MCF 10A (cell line): ENCODE data around the gene INTS3. TPM values are rescaled to one million over a fixed set of nuclear protein-coding genes. Genes with fewer than 3 reads are reported as not detected.

ENCODE experiments used
- BruUV-seq: library from RNA; stranded (reverse); fragments of 400-500 nt; replicated peaks from 2 replicates; lab custom pipeline; 2021; lab: Mats Ljungman, UMichigan
- CTCF ChIA-PET: fragments of 300-600 bp; sonication (Branson Sonifier 250); formaldehyde crosslinking; extraction: SDS; loops from one replicate; lab custom pipeline; 2021; ENCODE audit warnings: antibody characterized with exemption, inconsistent platforms; lab: Yijun Ruan, JAX
- POLR2A ChIA-PET: fragments of 300-600, 350-650 bp; sonication (Branson Sonifier 250); formaldehyde crosslinking; extraction: SDS; loops from one replicate; lab custom pipeline; 2020; ENCODE audit warnings: antibody characterized with exemption, inconsistent platforms; lab: Yijun Ruan, JAX
- DNase-seq: peaks from one replicate; pipeline ENCODE4 v3.0.0-alpha.2; 2018; ENCODE audit not compliant: unreplicated experiment
- H3K27ac Mint-ChIP-seq: one replicate; pipeline ENCODE4 v1.8.0; 2022; ENCODE audit warnings: mild to moderate bottlenecking, low read depth, mixed read lengths; ENCODE audit not compliant: unreplicated experiment
- H3K27me3 Mint-ChIP-seq: one replicate; pipeline ENCODE4 v1.8.0; 2022; ENCODE audit warnings: mixed read lengths; ENCODE audit not compliant: insufficient read depth, unreplicated experiment
- H3K36me3 Mint-ChIP-seq: one replicate; pipeline ENCODE4 v1.8.0; 2022; ENCODE audit warnings: mild to moderate bottlenecking, moderate library complexity, mixed read lengths; ENCODE audit not compliant: insufficient read depth, unreplicated experiment
- H3K4me1 Mint-ChIP-seq: one replicate; pipeline ENCODE4 v1.8.0; 2022; ENCODE audit warnings: mixed read lengths; ENCODE audit not compliant: insufficient read depth, unreplicated experiment
- H3K4me3 Mint-ChIP-seq: one replicate; pipeline ENCODE4 v1.8.0; 2022; ENCODE audit warnings: mild to moderate bottlenecking, moderate library complexity, mixed read lengths; ENCODE audit not compliant: unreplicated experiment
- H3K9me3 Mint-ChIP-seq: one replicate; pipeline ENCODE4 v1.8.0; 2022; ENCODE audit warnings: mixed read lengths; ENCODE audit not compliant: unreplicated experiment
- CTCF ChIP-seq: fragments of 200-600 bp; IDR thresholded peaks from one replicate; pipeline ENCODE4 v1.8.0; 2022; ENCODE audit warnings: antibody characterized with exemption, mild to moderate bottlenecking; ENCODE audit not compliant: unreplicated experiment
- intact Hi-C: fragments of 100-400 bp; cut with micrococcal nuclease; formaldehyde crosslinking; loops from 2 replicates; pipeline ENCODE4 v1.14.1; 2022
- total RNA-seq: library from RNA; stranded (reverse); gene quantifications from 2 replicates; pipeline ENCODE4 v1.2.3, GENCODE V29; 2022

INTS3 gene
- total RNA-seq, 1 experiment from 2014 or later: 68.7 TPM

GRCh38 chr1:153783233-153784190 is 55.7 kb downstream of the INTS3 start:
- TSS peak; percentile 96 for BruUV-seq
- Mint-ChIP-seq H3K27me3 (peaks cover 13% of the 10 kb centered on the region), H3K9me3 (no peaks in the 10 kb centered on the region), H3K27ac (peak overlapping the region; percentile 84), H3K4me1 (peaks cover 4% of the 10 kb centered on the region), H3K4me3 (peak overlapping the region; percentile 94), H3K36me3 (peaks cover 12% of the 10 kb centered on the region)
- peak; percentile 92 for DNase-seq
- CTCF ChIA-PET: interaction anchor here (0.6 to 2.2 kb wide), 6 partner anchors 10 to 486 kb away, joined by 3 to 7 read pairs (median 3); partner anchors contain the start of genes DENND4B and RAB13
- POLR2A ChIA-PET: interaction anchor here (0.6 to 6.1 kb wide), 33 partner anchors 8 to 1464 kb away, joined by 3 to 37 read pairs (median 4); partner anchors contain the start of genes CREB3L4, DENND4B, GATAD2B and JTB
- intact Hi-C loops: no loop called here
- TF ChIP-seq CTCF: no peak

- H3K36me3 Mint-ChIP-seq: peaks cover 6% of the 10 kb centered on the region
- H3K9me3 Mint-ChIP-seq: no peaks in the 10 kb centered on the region
- no TSS peak for BruUV-seq
- POLR2A ChIA-PET: interaction anchor here (1.4 to 2.0 kb wide), 4 partner anchors 19 to 181 kb away, joined by 4 to 7 read pairs (median 4); partner anchors contain the start of genes CREB3L4, DENND4B and SLC39A1
- H3K4me3 Mint-ChIP-seq: no peak overlapping the region
- CTCF ChIA-PET: interaction anchor here (1.3 to 2.0 kb wide), 2 partner anchors 10 to 35 kb away, joined by 4 to 11 read pairs; no protein-coding TSS in a partner anchor
- H3K4me1 Mint-ChIP-seq: peaks cover 17% of the 10 kb centered on the region
- no peak overlapping the region for H3K27ac Mint-ChIP-seq
- no peak for TF ChIP-seq CTCF
- intact Hi-C loops: no loop called here
- H3K27me3 Mint-ChIP-seq: peaks cover 14% of the 10 kb centered on the region
- no peak for DNase-seq
Measured at GRCh38 chr1:153786038-153786790, 58.4 kb downstream of the INTS3 start.

- Mint-ChIP-seq H3K9me3 (no peaks in the 10 kb centered on the region), H3K36me3 (no peaks in the 10 kb centered on the region), H3K27me3 (peaks cover 14% of the 10 kb centered on the region), H3K4me1 (peaks cover 19% of the 10 kb centered on the region), H3K27ac (peak overlapping the region; percentile 1), H3K4me3 (no peak overlapping the region)
- no peak for TF ChIP-seq CTCF
- intact Hi-C loops: loop anchor here (10.0 kb wide), 1 partner anchor 395 kb away; no protein-coding TSS in a partner anchor
- POLR2A ChIA-PET: no interaction called here
- CTCF ChIA-PET: interaction anchor here (0.6 kb wide), 2 partner anchors 20 to 1074 kb away, joined by 3 read pairs; no protein-coding TSS in a partner anchor
- no TSS peak for BruUV-seq
- DNase-seq: no peak
Measured at GRCh38 chr1:153789478-153790034, 61.7 kb downstream of the INTS3 start.
